ENCODE data around the gene PDE4B.

PDE4B gene

GRCh38 chr1:66143651-66144050 is 351.0 kb downstream of the PDE4B start:
- peak in 1 of 5 experiments; percentile 4 for DNase-seq

- DNase-seq: no peak
Measured at GRCh38 chr1:66147226-66147835, 354.6 kb downstream of the PDE4B start.

GRCh38 chr1:66152034-66152433 is 359.3 kb downstream of the PDE4B start:
- DNase-seq: no peak

- DNase-seq: no peak
Measured at GRCh38 chr1:66154394-66154793, 361.7 kb downstream of the PDE4B start.

GRCh38 chr1:66156144-66156543 is 363.4 kb downstream of the PDE4B start:
- no peak for DNase-seq

GRCh38 chr1:66159800-66160199 is 367.1 kb downstream of the PDE4B start:
- no peak for DNase-seq

- DNase-seq: no peak
Measured at GRCh38 chr1:66160719-66161118, 368.0 kb downstream of the PDE4B start.

GRCh38 chr1:66166753-66167152 is 374.1 kb downstream of the PDE4B start:
- DNase-seq: no peak

- DNase-seq: no peak
Measured at GRCh38 chr1:66167267-66167666, 374.6 kb downstream of the PDE4B start.

GRCh38 chr1:66168467-66168887 is 375.8 kb downstream of the PDE4B start:
- no peak for DNase-seq

GRCh38 chr1:66168948-66169671 is 376.4 kb downstream of the PDE4B start:
- peak in 1 of 5 experiments; percentile 55 for DNase-seq

- DNase-seq: no peak
Measured at GRCh38 chr1:66172272-66172671, 379.6 kb downstream of the PDE4B start.

- no peak for DNase-seq
Measured at GRCh38 chr1:66175098-66175497, 382.4 kb downstream of the PDE4B start.

- peak in 1 of 5 experiments; percentile 16 for DNase-seq
Measured at GRCh38 chr1:66175581-66175980, 382.9 kb downstream of the PDE4B start.

- no peak for DNase-seq
Measured at GRCh38 chr1:66176012-66176715, 383.5 kb downstream of the PDE4B start.

GRCh38 chr1:66176832-66177231 is 384.1 kb downstream of the PDE4B start:
- peak in 1 of 5 experiments; percentile 11 for DNase-seq

- DNase-seq: no peak
Measured at GRCh38 chr1:66177510-66177909, 384.8 kb downstream of the PDE4B start.

GRCh38 chr1:66182026-66182425 is 389.3 kb downstream of the PDE4B start:
- peak in 1 of 5 experiments; percentile 81 for DNase-seq

- DNase-seq: peak in 2 of 5 experiments; percentile 19 to 95
Measured at GRCh38 chr1:66182551-66183178, 390.0 kb downstream of the PDE4B start.

GRCh38 chr1:66183400-66183799 is 390.7 kb downstream of the PDE4B start:
- DNase-seq: peak in 1 of 5 experiments; percentile 38

GRCh38 chr1:66197120-66197519 is 404.4 kb downstream of the PDE4B start:
- DNase-seq: no peak

GRCh38 chr1:66197785-66198184 is 405.1 kb downstream of the PDE4B start:
- no peak for DNase-seq

- DNase-seq: no peak
Measured at GRCh38 chr1:66206563-66207144, 414.0 kb downstream of the PDE4B start.

All from T-helper 2 cell (primary cell).